Ovary (tissue), 3 donors: Measurements from ENCODE around the gene NCF2.

Experiments used
- CTCF ChIP-seq, 3 donors: fragments of 450-650 bp in 2 of 3; fragments of 200-600 bp in 1 of 3; IDR thresholded peaks; one replicate each; pipeline versions ENCODE4 v1.5.1 to v1.8.0; 2016 to 2022; ENCODE audit warnings: antibody characterized with exemption in 3 of 3, mild to moderate bottlenecking in 1 of 3
- EP300 ChIP-seq: sonication (generic); formaldehyde crosslinking; IDR thresholded peaks from one replicate; pipeline ENCODE4 v1.6.1; 2017; ENCODE audit warnings: antibody characterized with exemption
- POLR2A ChIP-seq: fragments of 450-650 bp; IDR thresholded peaks from one replicate; pipeline ENCODE4 v1.6.1; 2017; ENCODE audit warnings: antibody characterized with exemption, mild to moderate bottlenecking, moderate library complexity
- donor health status: DM: no; HTN: no; CAD: no.

GRCh38 chr1:183604038-183604808, 14.0 kb upstream of the NCF2 start:
- no peak for TF ChIP-seq CTCF (IDR thresholded peaks at IDR 0.05)
- TF ChIP-seq POLR2A = no peak
- no peak for TF ChIP-seq EP300
